ENCODE data around the gene IER3. TPM values are rescaled to one million over a fixed set of nuclear protein-coding genes. Genes with fewer than 3 reads are reported as not detected.

IER3 gene
- total RNA-seq, 1 experiment from 2014 or later = 82.4 TPM

- TF ChIP-seq MLX (CRISPR knock-in tag; IDR thresholded peaks at IDR 0.05) (no peak), E2F5 (CRISPR knock-in tag; IDR thresholded peaks at IDR 0.05) (peak; percentile 77; the same call in 1 of the 2 replicates), ZNF423 (CRISPR knock-in tag; IDR thresholded peaks at IDR 0.05) (no peak), NFATC4 (CRISPR knock-in tag; IDR thresholded peaks at IDR 0.05) (no peak), JUN (CRISPR knock-in tag; IDR thresholded peaks at IDR 0.05) (no peak), SMAD3 (CRISPR knock-in tag; IDR thresholded peaks at IDR 0.05; ENCODE audit: borderline replicate concordance) (no peak), ATF6 (CRISPR knock-in tag; IDR thresholded peaks at IDR 0.05) (no peak), ZNF425 (CRISPR knock-in tag; conservative IDR thresholded peaks at IDR 0.05) (no peak), IRF2 (CRISPR knock-in tag; IDR thresholded peaks at IDR 0.05; ENCODE audit: borderline replicate concordance, low read depth) (no peak), CBFB (CRISPR knock-in tag; IDR thresholded peaks at IDR 0.05; ENCODE audit: low read depth) (no peak), CREM (CRISPR knock-in tag; IDR thresholded peaks at IDR 0.05) (no peak), PRRX2 (CRISPR knock-in tag; IDR thresholded peaks at IDR 0.05) (no peak), SP1 (CRISPR knock-in tag; conservative IDR thresholded peaks at IDR 0.05) (peak; percentile 41; the same call in 1 of the 2 replicates), FOXJ3 (CRISPR knock-in tag; IDR thresholded peaks at IDR 0.05; ENCODE audit: borderline replicate concordance) (no peak), AFF4 (CRISPR knock-in tag; IDR thresholded peaks at IDR 0.05; ENCODE audit: borderline replicate concordance) (no peak), ZNF416 (CRISPR knock-in tag; IDR thresholded peaks at IDR 0.05) (no peak), ZNF512 (CRISPR knock-in tag; IDR thresholded peaks at IDR 0.05; ENCODE audit: borderline replicate concordance) (no peak), ZBTB21 (CRISPR knock-in tag; IDR thresholded peaks at IDR 0.05; ENCODE audit: borderline replicate concordance) (no peak), CREB1 (CRISPR knock-in tag; IDR thresholded peaks at IDR 0.05) (no peak), KAT7 (CRISPR knock-in tag; IDR thresholded peaks at IDR 0.05; ENCODE audit: borderline replicate concordance) (no peak), CTCF (IDR thresholded peaks at IDR 0.05) (no peak), MXD4 (CRISPR knock-in tag; IDR thresholded peaks at IDR 0.05; ENCODE audit: borderline replicate concordance) (no peak), ERG (CRISPR knock-in tag; IDR thresholded peaks at IDR 0.05) (no peak), OVOL2 (CRISPR knock-in tag; IDR thresholded peaks at IDR 0.05; ENCODE audit: borderline replicate concordance) (no peak)
Observed at GRCh38 chr6:30719791-30720737, 24.3 kb downstream of the IER3 start, which contains the start of gene TUBB (continued).

All from WTC11 (cell line).